SU-DHL-6 (cell line): ENCODE results near the gene PCYOX1L.

Source experiments
- H2AFZ ChIP-seq: fragments of 200-600 bp; sonication (generic); 2 replicates; pipeline ENCODE4 v1.6.1; 2014; ENCODE audit warnings: low read depth, mild to moderate bottlenecking, moderate library complexity, mixed read lengths, antibody characterized with exemption, low read length; ENCODE audit not compliant: severe bottlenecking
- H3F3A ChIP-seq: fragments of 200-600 bp; shearing (Covaris generic); 2 replicates; pipeline ENCODE4 v1.6.0; 2016; ENCODE audit warnings: antibody characterized with exemption, mild to moderate bottlenecking; ENCODE audit not compliant: insufficient read depth
- H3K27ac ChIP-seq: fragments of 200-600 bp; sonication (generic); 2 replicates; pipeline ENCODE4 v1.5.1; 2016; ENCODE audit warnings: low read depth, mild to moderate bottlenecking, low read length, moderate library complexity, mixed read lengths
- H3K27me3 ChIP-seq: fragments of 200-600 bp; sonication (generic), shearing (Covaris generic); 2 replicates; pipeline ENCODE4 v1.6.0; 2014; ENCODE audit warnings: mild to moderate bottlenecking, low read length
- H3K36me3 ChIP-seq: fragments of 200-600 bp; sonication (generic); 2 replicates; pipeline ENCODE4 v1.6.1; 2014; ENCODE audit warnings: mild to moderate bottlenecking, low read length, mixed read lengths
- H3K4me2 ChIP-seq: fragments of 300-600, 200-600 bp; shearing (Covaris generic), sonication (generic); 2 replicates; pipeline ENCODE4 v1.6.0; 2014; ENCODE audit warnings: low read length, low read depth, mild to moderate bottlenecking; ENCODE audit not compliant: poor library complexity, severe bottlenecking
- H3K4me3 ChIP-seq: fragments of 200-600 bp; sonication (generic); 2 replicates; pipeline ENCODE4 v1.5.1; 2014; ENCODE audit warnings: antibody characterized with exemption, low read length, mild to moderate bottlenecking, mixed read lengths; ENCODE audit not compliant: insufficient read depth, poor library complexity, severe bottlenecking
- H3K79me2 ChIP-seq: fragments of 200-600 bp; sonication (generic); 2 replicates; pipeline ENCODE4 v1.6.1; 2014; ENCODE audit warnings: mild to moderate bottlenecking, low read length, moderate library complexity; ENCODE audit not compliant: insufficient read depth
- H3K9ac ChIP-seq: fragments of 200-600 bp; sonication (generic); 2 replicates; pipeline ENCODE4 v1.7.0; 2014; ENCODE audit warnings: mild to moderate bottlenecking, low read length
- H3K9me2 ChIP-seq: fragments of 200-600 bp; sonication (generic); replicated peaks from 2 replicates; pipeline ENCODE4 v1.6.1; 2014; ENCODE audit warnings: low read length; ENCODE audit not compliant: insufficient read depth
- H3K9me3 ChIP-seq: fragments of 200-600 bp; sonication (generic); 2 replicates; pipeline ENCODE4 v1.6.1; 2014; ENCODE audit warnings: low read length, mixed read lengths; ENCODE audit not compliant: insufficient read depth
- H4K20me1 ChIP-seq: fragments of 200-600 bp; sonication (generic); 2 replicates; pipeline ENCODE4 v1.6.1; 2014; ENCODE audit warnings: low read depth, mild to moderate bottlenecking, antibody characterized with exemption, low read length, moderate library complexity, mixed read lengths
- CTCF ChIP-seq: fragments of 200-600 bp; sonication (generic); IDR thresholded peaks from one replicate; pipeline ENCODE4 v1.5.1; 2017; ENCODE audit warnings: antibody characterized with exemption, mild to moderate bottlenecking, low read length, moderate library complexity; ENCODE audit not compliant: insufficient read depth, poor library complexity, severe bottlenecking
- EZH2phosphoT487 ChIP-seq: fragments of 200-600 bp; sonication (generic), shearing (Covaris generic); conservative IDR thresholded peaks from 2 replicates; pipeline ENCODE4 v1.6.1; 2018; ENCODE audit warnings: mild to moderate bottlenecking, antibody characterized with exemption, low read length, moderate library complexity, mixed read lengths

Gene PCYOX1L

GRCh38 chr5:149320791-149321330 lies 37.0 kb upstream of the PCYOX1L start:
- TF ChIP-seq EZH2phosphoT487 (no peak), CTCF (no peak)
- no peaks in the 10 kb centered on the region for H3K79me2 ChIP-seq
- no peaks in the 10 kb centered on the region for H3F3A ChIP-seq
- no peaks in the 10 kb centered on the region for H3K36me3 ChIP-seq
- no peak overlapping the region for H2AFZ ChIP-seq
- no peaks in the 10 kb centered on the region for H3K9me2 ChIP-seq
- H3K9ac ChIP-seq: no peak overlapping the region
- no peak overlapping the region for H3K4me3 ChIP-seq
- H4K20me1 ChIP-seq: no peaks in the 10 kb centered on the region
- H3K9me3 ChIP-seq: no peaks in the 10 kb centered on the region
- H3K27me3 ChIP-seq: no peaks in the 10 kb centered on the region
- H3K27ac ChIP-seq: no peak overlapping the region
- no peak overlapping the region for H3K4me2 ChIP-seq

- Histone ChIP-seq H2AFZ (no peak overlapping the region), H3K9ac (no peak overlapping the region), H3K4me3 (no peak overlapping the region), H3K9me3 (no peaks in the 10 kb centered on the region), H3F3A (no peaks in the 10 kb centered on the region), H4K20me1 (no peaks in the 10 kb centered on the region), H3K27me3 (no peaks in the 10 kb centered on the region), H3K79me2 (no peaks in the 10 kb centered on the region), H3K27ac (no peak overlapping the region), H3K36me3 (no peaks in the 10 kb centered on the region), H3K4me2 (no peak overlapping the region), H3K9me2 (no peaks in the 10 kb centered on the region)
- TF ChIP-seq EZH2phosphoT487: no peak
- TF ChIP-seq CTCF: no peak
Measured at GRCh38 chr5:149322518-149322917, 35.3 kb upstream of the PCYOX1L start.

GRCh38 chr5:149323210-149323609 lies 34.6 kb upstream of the PCYOX1L start:
- Histone ChIP-seq H3K9ac (no peak overlapping the region), H3K79me2 (no peaks in the 10 kb centered on the region), H3K27ac (no peak overlapping the region), H3K27me3 (no peaks in the 10 kb centered on the region), H2AFZ (no peak overlapping the region), H3K36me3 (no peaks in the 10 kb centered on the region), H3K9me3 (no peaks in the 10 kb centered on the region), H3K4me3 (no peak overlapping the region), H3K4me2 (no peak overlapping the region), H4K20me1 (no peaks in the 10 kb centered on the region), H3F3A (no peaks in the 10 kb centered on the region), H3K9me2 (no peaks in the 10 kb centered on the region)
- TF ChIP-seq EZH2phosphoT487 (no peak), CTCF (no peak)
